Measurements from ENCODE around the gene MGAT3.

Gene MGAT3

GRCh38 chr22:39473851-39474250 is 17.0 kb downstream of the MGAT3 start:
- H3K36me3 ChIP-seq (ENCODE audit: insufficient read depth, insufficient read length, low read length) = peaks cover 19% of the 10 kb centered on the region
- peaks cover 53% of the 10 kb centered on the region for H3K4me1 ChIP-seq (ENCODE audit: insufficient read depth, insufficient read length)
- DNase-seq (ENCODE audit: low read depth, low spot score) = no peak

GRCh38 chr22:39474351-39475111 is 17.7 kb downstream of the MGAT3 start:
- no peaks in the 10 kb centered on the region for H3K9me3 ChIP-seq (ENCODE audit: insufficient read depth, low read length)
- H3K27me3 ChIP-seq (ENCODE audit: insufficient read depth, insufficient read length) = no peaks in the 10 kb centered on the region
- H3K4me3 ChIP-seq (ENCODE audit: insufficient read length, low read depth) = no peak overlapping the region
- H3K9ac ChIP-seq (ENCODE audit: insufficient read length, low read depth) = peak overlapping the region; percentile 72
- H3K36me3 ChIP-seq (ENCODE audit: insufficient read depth, insufficient read length, low read length) = peaks cover 20% of the 10 kb centered on the region
- peak; percentile 77 for DNase-seq (ENCODE audit: low read depth, low spot score)
- TF ChIP-seq YY1 (IDR thresholded peaks at IDR 0.05; ENCODE audit: insufficient read depth, insufficient read length) = no peak
- TF ChIP-seq SUZ12 (IDR thresholded peaks at IDR 0.05; ENCODE audit: extremely low read depth, insufficient read depth, insufficient read length) = no peak
- TF ChIP-seq ZNF274 (IDR thresholded peaks at IDR 0.05; ENCODE audit: low read depth, low read length) = no peak
- H3K4me1 ChIP-seq (ENCODE audit: insufficient read depth, insufficient read length) = peaks cover 48% of the 10 kb centered on the region

More at GRCh38 chr22:39473851-39474250, 17.0 kb downstream of the MGAT3 start:
- no peak for TF ChIP-seq YY1 (IDR thresholded peaks at IDR 0.05; ENCODE audit: insufficient read depth, insufficient read length)
- no peak for TF ChIP-seq SUZ12 (IDR thresholded peaks at IDR 0.05; ENCODE audit: extremely low read depth, insufficient read depth, insufficient read length)
- no peak for TF ChIP-seq ZNF274 (IDR thresholded peaks at IDR 0.05; ENCODE audit: low read depth, low read length)
- Histone ChIP-seq H3K27me3 (ENCODE audit: insufficient read depth, insufficient read length) (no peaks in the 10 kb centered on the region), H3K9ac (ENCODE audit: insufficient read length, low read depth) (peak overlapping the region; percentile 72), H3K4me3 (ENCODE audit: insufficient read length, low read depth) (no peak overlapping the region), H3K9me3 (ENCODE audit: insufficient read depth, low read length) (no peaks in the 10 kb centered on the region)

GRCh38 chr22:39475337-39475736 is 18.5 kb downstream of the MGAT3 start:
- Histone ChIP-seq H3K27me3 (ENCODE audit: insufficient read depth, insufficient read length) (no peaks in the 10 kb centered on the region), H3K4me1 (ENCODE audit: insufficient read depth, insufficient read length) (peaks cover 41% of the 10 kb centered on the region), H3K9me3 (ENCODE audit: insufficient read depth, low read length) (no peaks in the 10 kb centered on the region), H3K36me3 (ENCODE audit: insufficient read depth, insufficient read length, low read length) (peaks cover 20% of the 10 kb centered on the region), H3K9ac (ENCODE audit: insufficient read length, low read depth) (peak overlapping the region; percentile 38), H3K4me3 (ENCODE audit: insufficient read length, low read depth) (no peak overlapping the region)
- TF ChIP-seq SUZ12 (IDR thresholded peaks at IDR 0.05; ENCODE audit: extremely low read depth, insufficient read depth, insufficient read length) (no peak), ZNF274 (IDR thresholded peaks at IDR 0.05; ENCODE audit: low read depth, low read length) (no peak), YY1 (IDR thresholded peaks at IDR 0.05; ENCODE audit: insufficient read depth, insufficient read length) (no peak)
- DNase-seq (ENCODE audit: low read depth, low spot score) = no peak

DNA sequence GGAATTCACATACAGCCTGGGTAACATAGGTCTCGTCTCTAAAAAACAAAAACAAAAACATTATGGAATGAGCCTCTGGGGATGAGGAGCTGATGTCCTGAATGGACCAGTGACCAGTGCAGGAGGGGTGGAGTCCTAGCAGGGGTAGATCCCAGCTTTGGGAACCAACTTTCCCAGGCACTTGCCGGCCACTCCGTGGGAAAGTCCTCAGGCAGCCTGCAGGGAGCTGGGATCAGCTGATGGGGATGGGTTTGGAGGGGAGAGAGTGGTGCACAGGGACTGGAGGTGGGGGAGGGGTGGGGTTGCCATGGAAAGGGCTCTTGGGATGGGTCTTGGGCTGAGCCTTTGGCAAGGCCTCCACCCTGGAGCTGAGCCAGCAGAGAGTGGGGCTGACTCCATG is 19.1 kb downstream of the MGAT3 start:
- H3K4me1 ChIP-seq (ENCODE audit: insufficient read depth, insufficient read length) = peaks cover 36% of the 10 kb centered on the region
- DNase-seq (ENCODE audit: low read depth, low spot score) = no peak
- no peak for TF ChIP-seq ZNF274 (IDR thresholded peaks at IDR 0.05; ENCODE audit: low read depth, low read length)
- TF ChIP-seq SUZ12 (IDR thresholded peaks at IDR 0.05; ENCODE audit: extremely low read depth, insufficient read depth, insufficient read length) = no peak
- no peak for TF ChIP-seq YY1 (IDR thresholded peaks at IDR 0.05; ENCODE audit: insufficient read depth, insufficient read length)

GRCh38 chr22:39476664-39477063 is 19.9 kb downstream of the MGAT3 start:
- H3K4me3 ChIP-seq (ENCODE audit: insufficient read length, low read depth) = no peak overlapping the region
- H3K27me3 ChIP-seq (ENCODE audit: insufficient read depth, insufficient read length) = no peaks in the 10 kb centered on the region
- H3K36me3 ChIP-seq (ENCODE audit: insufficient read depth, insufficient read length, low read length) = peaks cover 20% of the 10 kb centered on the region
- DNase-seq (ENCODE audit: low read depth, low spot score) = no peak
- no peak overlapping the region for H3K9ac ChIP-seq (ENCODE audit: insufficient read length, low read depth)
- H3K9me3 ChIP-seq (ENCODE audit: insufficient read depth, low read length) = no peaks in the 10 kb centered on the region
- no peak for TF ChIP-seq ZNF274 (IDR thresholded peaks at IDR 0.05; ENCODE audit: low read depth, low read length)
- TF ChIP-seq YY1 (IDR thresholded peaks at IDR 0.05; ENCODE audit: insufficient read depth, insufficient read length) = no peak
- TF ChIP-seq SUZ12 (IDR thresholded peaks at IDR 0.05; ENCODE audit: extremely low read depth, insufficient read depth, insufficient read length) = no peak
- peaks cover 36% of the 10 kb centered on the region for H3K4me1 ChIP-seq (ENCODE audit: insufficient read depth, insufficient read length)

More for the DNA sequence above, 19.1 kb downstream of the MGAT3 start:
- Histone ChIP-seq H3K4me3 (ENCODE audit: insufficient read length, low read depth) (no peak overlapping the region), H3K9me3 (ENCODE audit: insufficient read depth, low read length) (no peaks in the 10 kb centered on the region), H3K36me3 (ENCODE audit: insufficient read depth, insufficient read length, low read length) (peaks cover 20% of the 10 kb centered on the region), H3K27me3 (ENCODE audit: insufficient read depth, insufficient read length) (no peaks in the 10 kb centered on the region), H3K9ac (ENCODE audit: insufficient read length, low read depth) (no peak overlapping the region)

DNA sequence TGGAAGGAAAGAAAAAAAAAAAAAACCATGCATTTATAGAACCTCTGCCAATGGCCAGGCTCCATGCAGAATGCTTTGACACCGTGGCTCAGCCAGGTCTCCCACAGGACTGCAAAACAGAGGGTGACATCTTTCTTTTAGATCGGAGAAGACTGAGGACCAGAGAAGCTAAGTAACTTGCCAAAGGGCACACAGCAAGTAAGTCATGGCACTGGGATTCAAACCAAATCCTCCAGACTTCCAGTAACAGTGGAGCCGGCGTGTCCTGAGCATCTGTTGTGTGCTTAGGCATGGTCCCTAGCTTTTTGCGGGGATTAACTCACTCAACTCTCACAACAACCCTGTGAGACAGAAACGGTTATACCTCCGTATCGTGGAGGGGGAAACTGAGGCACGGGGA is 20.7 kb downstream of the MGAT3 start:
- Histone ChIP-seq H3K27me3 (ENCODE audit: insufficient read depth, insufficient read length) (no peaks in the 10 kb centered on the region), H3K9me3 (ENCODE audit: insufficient read depth, low read length) (no peaks in the 10 kb centered on the region), H3K36me3 (ENCODE audit: insufficient read depth, insufficient read length, low read length) (peaks cover 20% of the 10 kb centered on the region), H3K4me3 (ENCODE audit: insufficient read length, low read depth) (no peak overlapping the region), H3K9ac (ENCODE audit: insufficient read length, low read depth) (no peak overlapping the region), H3K4me1 (ENCODE audit: insufficient read depth, insufficient read length) (peaks cover 30% of the 10 kb centered on the region)
- TF ChIP-seq YY1 (IDR thresholded peaks at IDR 0.05; ENCODE audit: insufficient read depth, insufficient read length) (no peak), SUZ12 (IDR thresholded peaks at IDR 0.05; ENCODE audit: extremely low read depth, insufficient read depth, insufficient read length) (no peak), ZNF274 (IDR thresholded peaks at IDR 0.05; ENCODE audit: low read depth, low read length) (no peak)
- no peak for DNase-seq (ENCODE audit: low read depth, low spot score)

- Histone ChIP-seq H3K27me3 (ENCODE audit: insufficient read depth, insufficient read length) (no peaks in the 10 kb centered on the region), H3K9me3 (ENCODE audit: insufficient read depth, low read length) (no peaks in the 10 kb centered on the region), H3K4me3 (ENCODE audit: insufficient read length, low read depth) (no peak overlapping the region), H3K9ac (ENCODE audit: insufficient read length, low read depth) (no peak overlapping the region), H3K36me3 (ENCODE audit: insufficient read depth, insufficient read length, low read length) (peaks cover 20% of the 10 kb centered on the region), H3K4me1 (ENCODE audit: insufficient read depth, insufficient read length) (peaks cover 23% of the 10 kb centered on the region)
- no peak for DNase-seq (ENCODE audit: low read depth, low spot score)
- TF ChIP-seq YY1 (IDR thresholded peaks at IDR 0.05; ENCODE audit: insufficient read depth, insufficient read length) (no peak), ZNF274 (IDR thresholded peaks at IDR 0.05; ENCODE audit: low read depth, low read length) (no peak), SUZ12 (IDR thresholded peaks at IDR 0.05; ENCODE audit: extremely low read depth, insufficient read depth, insufficient read length) (no peak)
Measured at GRCh38 chr22:39478441-39478850, 21.6 kb downstream of the MGAT3 start.

Data from NT2/D1 (cell line).